HG03060 (cell line): ENCODE data around the gene CRX.
"Not testable (repeated sequence)": the region's sequence is repeated elsewhere in the genome, so short reads cannot be mapped to it uniquely, and the experiment has no call there.

Experiments
- ATAC-seq: cut with Tn5 transposase; IDR thresholded peaks from one replicate; pipeline ENCODE4 v1.9.1; 2021; ENCODE audit warnings: low read depth, moderate number of reproducible peaks; ENCODE audit not compliant: unreplicated experiment

The CRX gene

DNA sequence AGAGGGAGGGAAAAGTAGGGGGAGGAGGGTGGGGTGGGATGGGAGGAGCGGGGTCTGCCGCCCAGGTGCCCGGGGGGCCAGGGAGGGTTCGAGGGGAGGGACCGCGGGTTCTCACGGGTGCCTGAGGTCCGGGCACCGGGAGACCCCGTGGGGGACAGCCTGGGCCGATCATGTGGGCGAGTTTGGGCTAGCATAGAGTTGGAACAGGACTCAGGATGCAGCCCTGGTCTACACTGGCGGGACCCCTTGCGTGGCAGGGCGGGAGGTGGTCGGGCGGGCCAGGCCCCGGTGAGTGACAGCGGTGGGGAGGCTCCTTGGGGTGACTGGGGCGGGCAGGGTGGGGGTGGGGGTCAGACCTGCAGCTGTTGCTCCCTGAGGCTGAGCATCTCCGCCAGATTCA is 18.6 kb upstream of the CRX start:
- ATAC-seq = not testable (repeated sequence)

DNA sequence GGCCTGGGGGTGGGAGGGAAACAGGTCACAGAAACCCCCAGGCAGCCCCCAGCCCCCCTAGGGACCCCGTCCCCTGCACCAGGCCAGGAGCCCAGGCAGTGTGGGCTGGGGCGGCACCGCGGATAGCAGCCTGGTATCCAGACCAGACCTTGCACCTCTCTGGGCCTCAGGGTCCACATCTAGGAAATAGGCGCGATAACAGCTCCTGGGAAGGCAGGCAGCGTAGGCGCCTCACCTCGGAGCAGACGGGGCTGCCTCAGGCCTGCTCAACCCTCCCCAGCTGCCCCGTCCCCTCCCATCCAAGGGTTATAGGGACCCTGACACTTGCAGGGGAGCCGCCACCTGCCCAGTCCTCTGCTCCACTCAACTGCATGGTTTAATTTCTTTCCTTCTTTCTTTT is 18.1 kb upstream of the CRX start:
- not testable (repeated sequence) for ATAC-seq

DNA sequence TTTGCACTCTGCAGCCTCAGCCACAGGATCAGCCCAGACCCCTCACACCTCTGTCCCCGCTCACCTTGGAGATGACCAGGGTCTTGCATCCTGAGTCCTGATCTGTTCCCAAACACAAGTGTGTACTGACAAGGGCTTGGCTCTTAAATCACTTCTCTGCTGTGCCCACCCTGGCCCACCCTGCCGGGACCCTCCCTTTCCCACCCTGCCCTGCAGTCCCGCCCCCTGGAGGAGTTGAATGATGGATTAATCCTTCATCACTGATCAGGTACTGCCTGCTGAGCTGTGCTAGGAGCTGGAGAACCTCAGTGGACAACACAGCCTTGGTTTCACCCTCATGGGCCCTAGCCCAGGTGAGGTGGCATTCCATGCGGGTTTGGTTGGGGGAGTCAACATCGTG is 17.3 kb upstream of the CRX start, which contains the start of gene TPRX1:
Gene TPRX1 (minus strand): TSS at position 101 of the 400 bp plus-strand sequence. CDS start 12 bp downstream, at position 89.
- ATAC-seq = not testable (repeated sequence)

DNA sequence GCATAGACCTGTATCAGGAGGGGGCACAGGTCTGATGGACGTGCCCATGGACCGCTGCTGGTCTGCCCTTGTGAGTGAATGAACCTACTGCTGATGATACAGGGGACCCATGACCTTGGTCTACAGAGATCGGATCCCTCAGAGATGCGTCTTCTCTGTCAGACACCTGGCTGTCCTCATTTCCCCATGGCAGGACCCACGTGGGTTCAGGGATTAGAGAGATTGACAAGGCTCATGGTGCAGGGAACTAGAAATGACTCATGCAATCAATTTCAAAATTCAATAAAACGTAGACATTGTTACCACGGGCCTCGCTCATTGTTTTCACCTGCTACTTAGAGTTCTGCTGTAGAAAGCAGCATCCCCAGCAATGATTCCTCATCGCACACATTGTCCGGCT is 16.4 kb upstream of the CRX start:
- no peak for ATAC-seq

DNA sequence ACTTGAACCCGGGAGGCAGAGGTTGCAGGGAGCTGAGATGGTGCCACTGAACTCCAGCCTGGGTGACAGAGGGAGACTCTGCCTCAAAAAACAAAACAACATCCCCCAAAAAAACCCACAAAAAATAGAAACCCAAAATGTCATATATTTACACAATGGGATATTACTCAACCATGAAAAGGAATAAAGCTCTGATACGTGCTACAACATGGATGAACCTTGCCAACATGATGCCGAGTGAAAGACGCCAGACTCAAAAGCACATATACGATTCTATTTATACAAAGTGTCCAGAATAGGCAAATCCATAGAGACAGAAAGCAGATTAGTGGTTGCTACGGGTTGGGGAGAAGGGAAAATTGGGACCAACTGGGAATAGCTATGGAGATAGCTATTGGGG is 15.3 kb upstream of the CRX start:
- no peak for ATAC-seq

DNA sequence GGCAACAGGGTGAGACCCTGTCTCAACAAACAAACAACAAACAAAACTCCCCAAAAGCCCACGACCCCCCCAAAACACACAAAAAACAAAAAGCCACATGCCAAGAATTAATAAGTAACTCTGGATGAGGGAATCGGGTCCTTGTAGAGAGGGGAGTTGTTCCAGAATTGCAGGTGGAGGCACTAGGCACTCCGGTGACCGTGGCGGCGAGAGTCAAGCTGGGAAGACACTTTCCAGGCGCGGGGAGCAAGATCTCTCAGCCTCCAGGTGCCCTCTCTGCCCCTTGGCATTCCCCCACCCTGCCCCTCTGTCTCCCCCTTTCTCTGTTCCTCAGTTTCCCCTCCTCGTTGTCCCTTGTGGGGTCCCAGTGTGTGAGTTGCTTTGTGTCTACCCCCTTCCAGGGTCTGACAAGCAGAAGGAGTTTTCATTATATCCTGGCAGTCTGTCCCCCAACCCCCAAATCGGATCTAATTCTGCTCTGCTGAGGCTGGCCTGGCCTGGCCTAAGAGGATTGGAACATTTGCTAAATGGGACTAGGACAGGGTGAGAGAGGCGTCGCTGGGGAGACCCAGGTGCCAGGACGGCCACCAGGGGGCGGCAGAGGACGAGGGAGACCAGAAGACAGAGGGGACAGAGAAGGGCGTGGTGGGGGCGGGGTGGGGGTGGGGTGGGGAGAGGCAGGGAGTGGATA is 8.3 kb upstream of the CRX start:
- no peak for ATAC-seq

DNA sequence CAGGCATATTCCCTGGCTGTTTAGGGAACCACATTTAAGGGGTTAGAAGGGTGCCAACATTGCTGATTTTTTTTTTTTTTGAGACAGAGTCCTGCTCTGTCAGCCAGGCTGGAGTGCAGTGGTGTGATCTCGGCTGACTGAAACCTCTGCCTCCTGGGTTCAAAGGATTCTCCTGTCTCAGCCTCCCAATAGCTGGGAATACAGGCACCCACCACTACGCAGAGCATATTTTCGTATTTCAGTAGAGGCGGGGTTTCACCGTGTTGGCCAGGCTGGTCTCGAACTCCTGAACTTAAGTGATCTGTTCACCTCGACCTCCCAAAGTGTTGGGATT is 7.8 kb upstream of the CRX start:
- ATAC-seq = no peak

DNA sequence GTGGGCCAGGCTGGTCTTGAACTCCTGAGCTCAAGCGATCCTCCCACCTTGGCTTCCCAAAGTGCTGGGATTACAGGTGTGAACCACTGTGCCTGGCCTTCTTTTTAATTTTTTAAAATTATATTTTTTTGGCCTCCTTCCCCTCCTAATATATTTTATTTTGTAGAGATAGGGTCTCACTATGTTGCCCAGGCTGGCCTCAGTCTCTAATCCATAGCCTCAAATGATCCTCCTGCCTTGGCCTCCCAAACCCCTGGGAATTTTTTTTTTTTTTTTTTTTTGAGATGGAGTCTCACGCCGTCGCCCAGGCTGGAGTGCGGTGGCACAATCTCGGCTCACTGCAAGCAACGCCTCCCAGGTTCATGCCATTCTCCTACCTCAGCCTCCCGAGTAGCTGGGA is 5.5 kb upstream of the CRX start:
- ATAC-seq = not testable (repeated sequence)

DNA sequence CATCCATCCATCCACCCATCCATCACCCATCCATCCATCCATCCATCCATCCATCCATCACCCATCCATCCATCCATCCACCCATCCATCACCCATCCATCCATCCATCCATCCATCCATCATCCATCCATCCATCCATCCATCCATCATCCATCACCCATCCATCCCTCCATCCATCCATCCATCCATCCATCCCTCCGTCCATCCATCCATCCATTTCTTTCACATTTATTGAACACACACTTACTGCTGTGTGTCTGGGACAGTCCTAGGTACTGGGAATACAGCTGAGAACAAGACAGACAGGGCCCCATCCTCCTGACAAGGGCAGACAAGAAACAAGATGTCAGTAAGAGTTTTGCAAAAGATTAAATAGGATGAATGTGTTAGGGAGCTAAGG is 3.5 kb upstream of the CRX start:
- ATAC-seq = not testable (repeated sequence)

DNA sequence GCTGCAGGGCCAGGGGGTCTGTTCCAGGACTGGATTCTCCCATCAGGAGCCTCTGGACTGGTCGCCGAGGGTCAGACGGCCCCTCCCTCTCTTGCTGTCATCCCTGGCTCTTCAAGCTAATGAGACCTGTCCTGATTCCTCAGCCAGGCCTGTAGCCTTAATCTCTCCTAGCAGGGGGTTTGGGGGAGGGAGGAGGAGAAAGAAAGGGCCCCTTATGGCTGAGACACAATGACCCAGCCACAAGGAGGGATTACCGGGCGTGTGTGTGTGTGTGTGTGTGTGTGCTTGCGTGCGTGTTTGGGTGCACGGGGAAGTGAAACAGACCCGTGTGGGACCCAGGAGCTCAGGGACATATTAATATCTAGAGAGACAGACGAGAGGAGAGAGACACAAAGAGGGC is 1.9 kb upstream of the CRX start:
- no peak for ATAC-seq

DNA sequence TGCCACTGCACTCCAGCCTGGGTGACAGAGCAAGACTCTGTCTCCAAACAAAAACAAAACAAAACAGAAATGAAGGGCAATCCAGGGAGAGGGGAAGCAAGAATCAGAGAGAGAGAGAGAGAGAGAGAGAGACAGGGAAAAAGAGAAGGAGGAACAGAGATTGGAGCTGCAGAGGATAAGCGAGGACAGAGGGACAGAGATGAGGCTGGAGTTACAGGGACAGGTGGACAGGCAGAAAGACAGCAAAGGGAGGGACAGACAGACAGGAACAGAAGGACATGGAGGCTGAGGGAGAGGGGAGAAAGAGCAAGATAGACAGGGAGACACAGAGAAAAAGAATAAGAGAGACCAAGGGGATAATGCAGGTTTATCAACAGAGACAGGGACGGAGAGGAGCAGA is 1.3 kb upstream of the CRX start:
- ATAC-seq = no peak

DNA sequence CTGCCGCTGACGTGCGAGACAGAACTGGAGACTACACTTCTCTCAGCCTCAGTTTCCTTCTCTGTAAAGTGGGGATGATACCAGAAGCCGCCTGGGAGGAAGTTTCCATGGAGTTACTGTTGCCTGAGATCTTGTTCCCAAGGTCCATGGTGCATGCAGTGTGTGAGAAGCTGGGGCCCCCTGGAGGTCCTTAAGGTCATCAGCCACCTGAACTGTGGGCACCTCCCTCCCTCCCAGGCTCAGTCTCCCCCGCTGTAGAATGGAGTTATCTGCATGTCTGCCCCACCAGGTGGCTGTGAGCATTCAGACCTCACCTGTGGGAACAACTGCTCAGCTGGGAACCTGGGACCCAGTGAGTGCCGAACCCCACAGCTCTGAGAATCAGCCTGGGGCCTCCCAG is 2.7 kb downstream of the CRX start:
- no peak for ATAC-seq

DNA sequence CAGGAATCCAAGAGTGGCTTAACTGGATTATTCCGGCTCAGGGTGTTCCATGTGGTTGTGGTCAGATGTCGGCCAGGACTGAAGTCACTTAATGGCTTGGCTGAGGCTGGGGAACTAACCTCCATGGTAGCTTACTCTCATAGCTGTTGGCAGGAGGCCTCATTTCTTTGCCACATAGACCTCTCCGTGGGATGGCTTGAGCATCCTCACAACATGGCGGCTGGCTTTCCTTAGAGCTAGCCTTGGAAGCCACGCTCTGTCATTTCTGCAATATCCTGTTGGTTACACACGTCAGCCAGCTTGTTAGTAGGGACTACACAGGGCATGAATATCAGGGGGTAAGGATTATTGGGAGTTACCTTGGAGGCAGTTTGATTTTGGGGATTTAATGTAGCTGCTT is 5.1 kb downstream of the CRX start:
- no peak for ATAC-seq

DNA sequence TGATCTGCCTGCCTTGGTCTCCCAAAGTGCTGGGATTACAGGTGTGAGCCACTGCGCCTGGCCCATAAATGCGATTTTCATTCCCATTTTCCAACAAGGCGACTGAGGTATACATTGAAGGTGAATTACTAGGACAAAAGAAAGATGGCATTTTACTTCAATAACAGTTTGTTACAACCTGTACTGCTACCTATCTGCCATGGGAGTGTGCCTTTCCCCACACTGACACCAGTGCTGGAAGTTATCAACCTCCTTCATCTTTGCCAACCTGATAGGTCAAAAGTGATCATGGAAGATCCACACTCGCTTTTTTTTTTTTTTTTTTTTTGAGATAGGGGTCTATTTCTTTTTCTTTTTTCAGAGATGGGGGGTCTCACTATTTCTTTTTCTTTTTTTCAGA is 11.0 kb downstream of the CRX start:
- no peak for ATAC-seq

DNA sequence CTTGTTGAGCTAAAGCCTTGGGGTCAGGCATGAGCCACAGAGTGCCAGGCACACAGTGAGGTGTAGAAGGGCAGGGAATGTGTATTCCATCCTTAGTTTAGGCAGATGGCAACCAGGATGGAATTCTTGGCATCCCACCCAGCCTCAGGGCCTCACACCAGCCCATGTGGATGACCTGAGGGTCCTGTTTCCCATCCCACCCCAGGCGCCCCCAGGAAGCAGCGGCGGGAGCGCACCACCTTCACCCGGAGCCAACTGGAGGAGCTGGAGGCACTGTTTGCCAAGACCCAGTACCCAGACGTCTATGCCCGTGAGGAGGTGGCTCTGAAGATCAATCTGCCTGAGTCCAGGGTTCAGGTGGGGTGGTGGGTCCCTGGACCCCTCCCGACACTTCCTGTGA is 14.3 kb downstream of the CRX start:
- ATAC-seq = no peak

DNA sequence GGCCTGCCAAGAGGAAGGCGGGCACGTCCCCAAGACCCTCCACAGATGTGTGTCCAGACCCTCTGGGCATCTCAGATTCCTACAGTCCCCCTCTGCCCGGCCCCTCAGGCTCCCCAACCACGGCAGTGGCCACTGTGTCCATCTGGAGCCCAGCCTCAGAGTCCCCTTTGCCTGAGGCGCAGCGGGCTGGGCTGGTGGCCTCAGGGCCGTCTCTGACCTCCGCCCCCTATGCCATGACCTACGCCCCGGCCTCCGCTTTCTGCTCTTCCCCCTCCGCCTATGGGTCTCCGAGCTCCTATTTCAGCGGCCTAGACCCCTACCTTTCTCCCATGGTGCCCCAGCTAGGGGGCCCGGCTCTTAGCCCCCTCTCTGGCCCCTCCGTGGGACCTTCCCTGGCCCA is 17.7 kb downstream of the CRX start:
- ATAC-seq = no peak

DNA sequence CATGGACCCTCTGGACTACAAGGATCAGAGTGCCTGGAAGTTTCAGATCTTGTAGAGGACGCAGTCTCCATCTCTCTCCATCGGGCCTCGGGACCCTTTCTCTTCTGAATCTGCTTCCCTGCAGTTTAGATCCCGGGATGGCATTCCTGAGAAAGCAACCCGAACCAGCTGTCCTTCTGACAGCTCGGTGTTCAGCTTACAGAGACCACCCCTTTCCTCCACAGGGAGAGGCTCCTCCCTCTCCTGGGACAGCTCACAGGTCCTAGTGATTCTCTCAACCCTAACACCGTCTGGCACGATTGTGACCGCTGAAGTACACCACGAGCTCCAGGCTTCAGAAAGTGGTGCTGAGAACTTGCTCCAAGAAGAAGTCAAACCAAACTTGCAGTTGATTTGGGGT is 18.2 kb downstream of the CRX start:
- no peak for ATAC-seq

DNA sequence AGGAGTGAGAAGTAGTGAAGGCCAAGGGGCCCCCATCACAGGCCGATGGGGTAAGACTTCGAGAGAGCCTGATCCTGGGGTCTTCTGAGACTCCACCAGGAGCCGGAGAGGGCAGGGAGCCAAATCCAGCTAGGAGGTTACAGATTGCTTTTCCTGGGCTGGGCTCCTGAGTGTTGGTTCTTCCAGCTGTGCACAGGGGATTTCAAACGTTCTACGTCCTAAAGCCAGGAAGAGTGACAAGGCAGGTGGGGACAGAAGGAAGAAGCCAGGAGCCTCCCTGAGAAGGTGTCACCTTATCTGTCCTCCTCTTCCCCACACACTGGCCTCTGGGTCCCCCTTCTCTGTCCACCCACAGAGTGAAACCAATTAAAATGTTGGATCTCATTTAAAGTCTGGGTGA is 21.2 kb downstream of the CRX start:
- no peak for ATAC-seq

DNA sequence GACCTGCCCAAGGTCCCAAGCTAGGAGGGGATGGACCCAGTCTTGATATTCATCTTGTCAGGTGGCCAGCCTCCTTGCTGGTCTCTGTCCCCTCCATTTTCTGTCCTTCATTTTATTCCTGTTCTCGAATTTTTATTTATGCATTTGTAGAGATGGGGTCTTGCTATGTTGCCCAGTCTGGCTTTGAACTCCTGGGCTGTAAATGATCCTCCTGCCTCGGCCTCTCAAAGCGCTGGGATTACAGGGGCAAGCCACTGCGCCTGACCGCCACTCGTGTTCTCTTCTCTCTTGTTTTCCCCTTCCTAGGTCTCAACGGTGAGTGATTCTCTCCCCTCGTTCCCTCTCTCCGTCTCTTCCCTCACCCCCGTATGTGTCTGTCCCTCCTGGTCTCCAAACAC is 26.7 kb downstream of the CRX start:
- no peak for ATAC-seq

DNA sequence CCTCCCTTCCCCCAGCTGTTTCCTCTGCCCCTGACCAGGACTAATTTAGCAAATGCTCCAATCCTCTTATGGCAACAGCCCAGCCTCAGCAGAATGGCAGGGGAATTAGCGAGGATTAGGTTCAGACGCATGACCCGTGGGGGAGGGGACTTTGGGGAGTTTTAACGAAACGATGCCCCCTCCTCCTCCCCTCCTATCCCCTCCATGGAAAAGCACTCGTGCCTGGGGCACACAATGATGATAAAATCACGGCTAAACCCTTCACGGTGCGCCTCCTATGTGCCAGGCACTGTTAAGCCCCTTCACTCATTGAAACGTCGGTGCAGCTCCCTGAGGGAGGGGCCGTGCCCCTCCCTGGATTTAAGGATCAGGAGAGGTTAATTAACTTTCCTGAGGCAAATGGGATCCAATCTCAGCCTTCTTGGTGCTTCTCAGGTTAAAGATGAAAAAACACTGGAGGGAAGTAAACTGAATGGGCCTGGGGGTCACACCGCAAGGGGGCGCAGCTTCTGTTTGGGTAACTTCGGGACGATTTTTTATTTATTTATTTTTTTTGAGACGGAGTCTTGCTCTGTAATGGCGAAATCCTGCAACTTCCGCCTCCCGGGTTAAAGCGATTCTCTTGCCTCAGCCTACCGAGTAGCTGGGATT is 27.2 kb downstream of the CRX start:
- no peak for ATAC-seq

DNA sequence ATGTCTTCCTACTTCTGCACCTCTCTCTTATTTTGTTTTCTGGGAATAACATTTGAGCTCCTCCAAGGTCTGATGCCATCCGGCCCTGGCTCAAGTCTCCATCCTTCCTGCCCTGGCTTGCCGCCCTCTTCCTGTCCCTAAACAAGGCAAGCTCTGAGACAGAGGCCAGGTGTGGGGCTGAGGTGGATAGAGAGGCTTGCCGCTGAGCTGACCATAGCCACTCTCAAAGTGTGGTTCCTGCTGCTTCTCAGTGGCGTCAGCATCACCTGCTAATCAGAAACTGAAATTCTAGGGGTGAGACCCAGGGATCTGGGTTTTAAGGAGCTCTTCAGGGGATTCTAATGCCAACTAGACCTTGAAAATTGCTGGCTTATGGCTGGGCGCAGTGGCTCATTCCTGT is 31.3 kb downstream of the CRX start:
- ATAC-seq = no peak

DNA sequence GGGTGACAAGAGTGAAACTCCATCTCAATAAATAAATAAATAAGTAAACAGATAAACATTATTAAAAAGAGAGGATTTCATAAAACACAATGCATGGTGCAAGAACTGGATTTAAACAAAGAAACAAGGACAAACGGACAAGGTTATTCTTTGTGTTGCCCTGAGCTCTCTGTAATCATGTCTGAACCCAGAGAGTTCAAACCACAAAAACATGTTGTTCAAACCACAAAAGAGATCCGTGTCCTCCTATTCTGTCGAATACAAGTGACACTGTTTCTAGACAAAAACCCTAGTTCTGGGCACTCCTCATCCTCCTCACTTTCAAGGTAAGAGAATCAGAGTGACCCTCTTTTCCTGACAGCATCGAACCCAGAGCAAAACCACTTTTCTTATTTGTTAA is 32.7 kb downstream of the CRX start:
- ATAC-seq = no peak

DNA sequence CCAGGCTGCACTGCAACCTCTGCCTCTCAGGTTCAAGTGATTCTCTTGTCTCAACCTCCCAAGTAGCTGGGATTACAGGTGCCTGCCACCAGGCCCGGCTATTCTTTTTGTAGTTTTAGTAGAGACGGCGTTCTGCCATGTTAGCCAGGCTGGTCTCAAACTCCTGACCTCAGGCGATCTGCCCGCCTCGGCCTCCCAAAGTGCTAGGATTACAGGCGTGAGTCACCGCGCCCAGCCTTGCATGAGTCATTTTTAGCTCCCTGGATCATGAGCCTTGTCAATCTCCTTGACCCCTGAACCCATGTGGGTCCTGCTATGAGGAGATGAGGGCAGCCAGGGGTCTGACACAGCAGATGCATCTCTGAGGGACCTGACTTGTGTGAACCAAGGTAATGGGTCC is 36.5 kb downstream of the CRX start:
- not testable (repeated sequence) for ATAC-seq
